Activated B cell treated with CpG ODN at 0.5 μM for 24 hours (primary cell): ENCODE data around the gene CYP4F11. TPM values are rescaled to one million over a fixed set of nuclear protein-coding genes. Genes with fewer than 3 reads are reported as not detected.
"Not testable (repeated sequence)": the region's sequence is repeated elsewhere in the genome, so short reads cannot be mapped to it uniquely, and the experiment has no call there.

Experiments
- ATAC-seq: fragments of 200-7000 bp; cut with Tn5 transposase; one replicate; pipeline ENCODE4 v1.10.0; 2021; ENCODE audit warnings: low read depth, mild to moderate bottlenecking, moderate library complexity
- CTCF ChIA-PET: fragments of 350-600 bp; sonication (Branson Sonifier 250); formaldehyde crosslinking; loops from one replicate; lab custom pipeline; 2021; ENCODE audit warnings: antibody characterized with exemption; lab: Charles Lee
- POLR2A ChIA-PET: fragments of 350-600 bp; sonication (Branson Sonifier 250); formaldehyde crosslinking; loops from one replicate; lab custom pipeline; 2021; ENCODE audit warnings: antibody characterized with exemption; lab: Charles Lee
- DNase-seq: peaks from one replicate; pipeline ENCODE4 v3.0.0; 2022
- H3K27ac Mint-ChIP-seq: one replicate; pipeline ENCODE4 v1.8.0; 2020; ENCODE audit warnings: mixed read lengths
- H3K27me3 Mint-ChIP-seq: one replicate; pipeline ENCODE4 v1.8.0; 2021; ENCODE audit warnings: mixed read lengths
- H3K36me3 Mint-ChIP-seq: one replicate; pipeline ENCODE4 v1.8.0; 2021; ENCODE audit warnings: low read depth, mixed read lengths
- H3K4me1 Mint-ChIP-seq: one replicate; pipeline ENCODE4 v1.8.0; 2021; ENCODE audit warnings: mixed read lengths
- H3K4me3 Mint-ChIP-seq: one replicate; pipeline ENCODE4 v1.8.0; 2020; ENCODE audit warnings: mild to moderate bottlenecking, mixed read lengths
- H3K9me3 Mint-ChIP-seq: one replicate; pipeline ENCODE4 v1.8.0; 2020; ENCODE audit warnings: mixed read lengths
- intact Hi-C: fragments of 100-400 bp; cut with micrococcal nuclease; formaldehyde crosslinking; loops from one replicate; pipeline ENCODE4 v1.15.1; 2024
- total RNA-seq: library from RNA; stranded (reverse); gene quantifications from 2 replicates; pipeline ENCODE4 v1.2.3, GENCODE V29; 2022
- TF ChIP-seq, protein P1 (sequence below): fragments of 200-600 bp; IDR thresholded peaks from one replicate; pipeline ENCODE4 v1.8.0; 2022; ENCODE audit warnings: antibody characterized with exemption, mild to moderate bottlenecking

Gene CYP4F11
- total RNA-seq, 1 donor from 2014 or later, result not detected

DNA sequence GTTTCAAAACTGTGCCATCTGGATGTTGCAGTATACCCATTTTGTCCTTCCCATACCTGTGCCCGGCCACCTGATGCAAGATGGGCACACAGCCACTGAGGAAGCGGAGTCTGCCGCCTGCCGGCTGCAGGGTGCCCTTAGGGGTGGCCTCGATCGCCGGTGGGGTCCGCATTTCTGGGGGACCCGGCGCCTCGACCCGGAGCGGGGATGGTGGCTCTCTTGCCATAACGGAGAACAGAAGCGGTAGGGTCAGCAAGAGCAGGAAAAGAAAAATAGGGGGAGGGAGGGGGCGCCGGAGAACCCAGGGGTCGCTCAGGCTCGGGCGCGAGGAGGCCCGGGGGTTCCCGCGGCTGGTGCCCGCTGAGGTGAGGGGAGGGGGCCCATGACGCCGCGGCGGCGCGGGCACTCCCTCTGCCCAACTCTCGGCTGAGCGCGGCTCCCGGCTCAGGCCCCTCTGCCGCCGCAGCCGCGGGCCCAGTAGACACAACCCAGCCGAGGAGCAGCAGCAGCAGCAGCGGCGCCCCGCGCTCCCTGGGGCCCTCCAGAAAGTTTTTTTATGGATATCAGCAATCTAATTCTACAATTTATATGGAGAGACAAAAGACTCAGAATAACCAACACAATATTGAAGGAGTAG is 22.6 kb downstream of the CYP4F11 start:
- DNase-seq, result no peak
- no peak for ATAC-seq
- TF ChIP-seq, protein P1, sequence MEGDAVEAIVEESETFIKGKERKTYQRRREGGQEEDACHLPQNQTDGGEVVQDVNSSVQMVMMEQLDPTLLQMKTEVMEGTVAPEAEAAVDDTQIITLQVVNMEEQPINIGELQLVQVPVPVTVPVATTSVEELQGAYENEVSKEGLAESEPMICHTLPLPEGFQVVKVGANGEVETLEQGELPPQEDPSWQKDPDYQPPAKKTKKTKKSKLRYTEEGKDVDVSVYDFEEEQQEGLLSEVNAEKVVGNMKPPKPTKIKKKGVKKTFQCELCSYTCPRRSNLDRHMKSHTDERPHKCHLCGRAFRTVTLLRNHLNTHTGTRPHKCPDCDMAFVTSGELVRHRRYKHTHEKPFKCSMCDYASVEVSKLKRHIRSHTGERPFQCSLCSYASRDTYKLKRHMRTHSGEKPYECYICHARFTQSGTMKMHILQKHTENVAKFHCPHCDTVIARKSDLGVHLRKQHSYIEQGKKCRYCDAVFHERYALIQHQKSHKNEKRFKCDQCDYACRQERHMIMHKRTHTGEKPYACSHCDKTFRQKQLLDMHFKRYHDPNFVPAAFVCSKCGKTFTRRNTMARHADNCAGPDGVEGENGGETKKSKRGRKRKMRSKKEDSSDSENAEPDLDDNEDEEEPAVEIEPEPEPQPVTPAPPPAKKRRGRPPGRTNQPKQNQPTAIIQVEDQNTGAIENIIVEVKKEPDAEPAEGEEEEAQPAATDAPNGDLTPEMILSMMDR, result no peak
- ChIA-PET POLR2A (interaction anchor here (0.6 kb wide), 1 partner anchor 282 kb away, joined by 5 read pairs; no protein-coding TSS in a partner anchor), CTCF (no interaction called here)
- Mint-ChIP-seq H3K4me1 (peaks cover 2% of the 10 kb centered on the region), H3K27ac (no peak overlapping the region), H3K9me3 (peaks cover 9% of the 10 kb centered on the region), H3K27me3 (peaks cover 41% of the 10 kb centered on the region), H3K4me3 (no peak overlapping the region), H3K36me3 (no peaks in the 10 kb centered on the region)
- intact Hi-C loops, result no loop called here

DNA sequence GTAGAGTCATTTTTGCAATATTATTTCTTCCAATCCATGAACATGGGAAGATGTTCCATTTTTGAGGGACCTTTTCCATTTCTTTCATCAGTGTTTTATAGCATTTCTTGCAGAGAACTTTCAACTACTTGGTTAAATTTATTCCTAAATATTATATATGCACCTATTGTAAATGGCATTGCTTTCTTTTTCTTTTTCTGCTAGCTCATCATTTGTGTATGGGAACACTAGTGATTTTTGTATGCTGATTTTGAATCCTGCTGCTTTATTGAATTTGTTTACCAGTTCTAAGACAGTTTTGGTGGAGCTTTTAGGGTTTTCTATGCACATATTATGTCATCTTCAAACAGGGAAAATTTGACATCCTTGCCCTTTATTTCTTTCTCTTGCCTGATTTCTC is 29.3 kb downstream of the CYP4F11 start:
- Mint-ChIP-seq H3K4me1 (peaks cover 3% of the 10 kb centered on the region), H3K27me3 (peaks cover 35% of the 10 kb centered on the region), H3K4me3 (no peak overlapping the region), H3K9me3 (peaks cover 4% of the 10 kb centered on the region), H3K27ac (no peak overlapping the region), H3K36me3 (no peaks in the 10 kb centered on the region)
- ChIA-PET CTCF (no interaction called here), POLR2A (no interaction called here)
- no peak for DNase-seq
- intact Hi-C loops, result no loop called here
- TF ChIP-seq, protein P1, result no peak
- ATAC-seq, result no peak

DNA sequence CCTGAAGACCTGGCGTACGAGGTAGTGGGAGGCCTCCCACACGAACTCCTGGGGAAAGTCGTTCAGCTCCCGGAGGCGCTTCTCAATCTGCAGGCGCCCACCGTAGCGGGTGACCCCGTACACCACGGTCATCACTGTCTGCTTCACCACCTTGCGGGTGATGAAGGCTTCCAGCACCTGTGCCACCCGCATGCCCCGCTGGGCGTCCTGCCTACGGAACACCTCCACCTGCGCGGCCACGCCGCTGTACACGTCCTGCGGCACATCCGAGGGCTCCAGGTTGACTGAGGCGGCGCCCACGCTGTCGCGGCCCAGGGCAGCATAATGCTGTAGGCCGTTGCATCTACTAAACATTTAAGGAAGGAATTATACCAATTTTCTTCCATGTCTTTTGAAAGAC is 31.4 kb downstream of the CYP4F11 start:
- intact Hi-C loops, H3K36me3 Mint-ChIP-seq, H3K4me1 Mint-ChIP-seq, H3K9me3 Mint-ChIP-seq, H3K27ac Mint-ChIP-seq, H3K4me3 Mint-ChIP-seq, POLR2A ChIA-PET, CTCF ChIA-PET, ATAC-seq, DNase-seq: not testable (repeated sequence)
- peaks cover 35% of the 10 kb centered on the region for H3K27me3 Mint-ChIP-seq

DNA sequence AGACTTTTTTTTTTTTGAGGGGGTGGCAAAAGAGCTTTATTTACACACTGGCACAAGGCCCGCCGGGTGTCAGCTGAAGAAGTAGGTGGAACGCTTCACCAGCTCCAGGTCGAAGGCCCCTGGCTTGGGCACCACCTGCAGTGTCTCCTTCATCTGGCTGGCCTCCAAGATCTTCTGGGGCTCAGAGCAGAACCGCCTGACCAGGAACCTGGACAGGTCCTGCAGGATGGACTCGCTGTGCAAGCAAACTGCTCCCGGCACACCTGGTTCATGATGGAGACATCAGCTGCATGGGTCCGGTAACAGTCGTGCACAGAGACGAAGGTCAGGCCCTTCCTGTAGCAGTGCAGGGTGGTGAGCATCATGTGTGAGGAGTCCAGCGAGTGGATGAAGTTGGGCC is 32.1 kb downstream of the CYP4F11 start:
- peaks cover 33% of the 10 kb centered on the region for H3K27me3 Mint-ChIP-seq
- ChIA-PET POLR2A (no interaction called here), CTCF (no interaction called here)
- intact Hi-C loops, result no loop called here
- no peak overlapping the region for H3K27ac Mint-ChIP-seq
- peaks cover 2% of the 10 kb centered on the region for H3K9me3 Mint-ChIP-seq
- H3K4me1 Mint-ChIP-seq, result peaks cover 4% of the 10 kb centered on the region
- no peak for ATAC-seq
- no peaks in the 10 kb centered on the region for H3K36me3 Mint-ChIP-seq
- TF ChIP-seq, protein P1, result no peak
- no peak overlapping the region for H3K4me3 Mint-ChIP-seq
- DNase-seq, result no peak

DNA sequence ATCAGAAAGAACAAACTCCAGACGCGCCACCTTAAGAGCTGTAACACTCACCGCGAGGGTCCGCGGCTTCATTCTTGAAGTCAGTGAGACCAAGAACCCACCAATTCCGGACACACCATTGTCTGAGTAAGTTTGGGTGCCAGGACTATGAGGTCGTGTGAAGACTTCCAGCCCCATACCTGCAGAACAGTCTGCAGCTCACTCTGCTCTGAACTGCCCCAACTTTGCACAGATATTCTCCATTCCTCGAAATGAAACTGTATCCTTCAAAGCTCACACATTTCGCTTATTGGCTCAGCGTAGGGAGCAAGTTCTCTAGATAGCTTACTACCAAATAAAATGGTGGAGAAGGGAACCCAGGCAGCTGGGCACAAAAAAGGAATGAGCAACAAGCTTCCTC is 33.8 kb downstream of the CYP4F11 start:
- TF ChIP-seq, protein P1, result no peak
- intact Hi-C loops, result no loop called here
- H3K36me3 Mint-ChIP-seq, result no peaks in the 10 kb centered on the region
- DNase-seq (no peak), ATAC-seq (no peak)
- H3K4me1 Mint-ChIP-seq, result peaks cover 4% of the 10 kb centered on the region
- peaks cover 32% of the 10 kb centered on the region for H3K27me3 Mint-ChIP-seq
- H3K4me3 Mint-ChIP-seq, result no peak overlapping the region
- ChIA-PET POLR2A (no interaction called here), CTCF (interaction anchor here (0.6 kb wide), 1 partner anchor 63 kb away, joined by 3 read pairs; no protein-coding TSS in a partner anchor)
- H3K27ac Mint-ChIP-seq, result no peak overlapping the region
- H3K9me3 Mint-ChIP-seq, result peaks cover 2% of the 10 kb centered on the region

DNA sequence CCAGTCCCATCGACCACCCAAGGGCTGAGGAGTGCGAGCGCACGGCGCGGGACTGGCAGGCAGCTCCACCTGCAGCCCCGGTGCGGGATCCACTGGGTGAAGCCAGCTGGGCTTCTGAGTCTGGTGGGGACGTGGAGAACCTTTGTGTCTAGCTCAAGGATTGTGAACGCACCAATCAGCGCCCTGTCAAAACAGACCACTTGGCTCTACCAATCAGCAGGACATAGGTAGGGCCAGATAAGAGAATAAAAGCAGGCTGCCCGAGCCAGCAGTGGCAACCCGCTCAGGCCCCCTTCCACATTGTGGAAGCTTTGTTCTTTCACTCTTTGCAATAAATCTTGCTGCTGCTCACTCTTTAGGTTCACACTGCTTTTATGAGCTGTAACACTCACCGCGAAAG is 34.3 kb downstream of the CYP4F11 start:
- H3K36me3 Mint-ChIP-seq, intact Hi-C loops, ATAC-seq, H3K27ac Mint-ChIP-seq, POLR2A ChIA-PET, H3K9me3 Mint-ChIP-seq, DNase-seq, CTCF ChIA-PET, H3K4me1 Mint-ChIP-seq: not testable (repeated sequence)
- peaks cover 31% of the 10 kb centered on the region for H3K27me3 Mint-ChIP-seq
- H3K4me3 Mint-ChIP-seq, result peak overlapping the region; percentile 39

DNA sequence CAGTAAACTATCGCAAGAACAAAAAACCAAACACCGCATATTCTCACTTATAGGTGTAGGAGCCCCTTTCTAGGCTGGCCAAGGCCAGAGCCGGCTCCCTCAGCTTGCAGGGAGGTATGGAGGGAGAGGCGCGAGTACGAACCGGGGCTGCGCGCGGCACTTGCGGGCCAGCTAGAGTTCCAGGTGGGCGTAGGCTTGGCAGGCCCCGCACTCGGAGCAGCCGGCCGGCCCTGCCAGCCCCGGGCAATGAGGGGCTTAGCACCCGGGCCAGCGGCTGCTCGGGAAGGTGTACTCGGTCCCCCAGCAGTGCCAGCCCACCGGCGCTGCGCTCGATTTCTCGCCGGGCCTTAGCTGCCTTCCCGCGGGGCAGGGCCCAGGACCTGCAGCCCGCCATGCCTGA is 34.8 kb downstream of the CYP4F11 start:
- H3K27ac Mint-ChIP-seq, ATAC-seq, H3K4me3 Mint-ChIP-seq, H3K4me1 Mint-ChIP-seq, DNase-seq, H3K9me3 Mint-ChIP-seq, POLR2A ChIA-PET, H3K36me3 Mint-ChIP-seq, CTCF ChIA-PET, intact Hi-C loops: not testable (repeated sequence)
- peaks cover 30% of the 10 kb centered on the region for H3K27me3 Mint-ChIP-seq
